Smooth muscle cell (in vitro differentiated cells): ENCODE results near the gene GNA12. TPM values are rescaled to one million over a fixed set of nuclear protein-coding genes. Genes with fewer than 3 reads are reported as not detected.

Source experiments
- DNase-seq: peaks from one replicate; lab custom pipeline; 2025; ENCODE audit not compliant: unreplicated experiment; lab: John Stamatoyannopoulos, UW
- H2AFZ ChIP-seq: fragments of 200-600 bp; sonication (generic); 2 replicates; pipeline ENCODE4 v1.6.0; 2016; ENCODE audit warnings: antibody characterized with exemption, low read depth, mild to moderate bottlenecking
- H3F3A ChIP-seq: fragments of 200-600 bp; sonication (generic); 2 replicates; pipeline ENCODE4 v1.6.0; 2017; ENCODE audit warnings: antibody characterized with exemption, low read depth
- H3K27ac ChIP-seq: fragments of 200-600 bp; sonication (generic); 2 replicates; pipeline ENCODE4 v1.5.1; 2016; ENCODE audit warnings: low read depth, mild to moderate bottlenecking
- H3K27me3 ChIP-seq: fragments of 200-600 bp; sonication (generic); 2 replicates; pipeline ENCODE4 v1.6.1; 2016; ENCODE audit warnings: low read depth, mild to moderate bottlenecking
- H3K36me3 ChIP-seq: fragments of 200-600 bp; sonication (generic); 2 replicates; pipeline ENCODE4 v1.5.1; 2016; ENCODE audit warnings: low read depth
- H3K4me1 ChIP-seq: fragments of 200-600 bp; sonication (generic); 2 replicates; pipeline ENCODE4 v1.5.1; 2016; ENCODE audit warnings: low read depth
- H3K4me2 ChIP-seq: fragments of 200-600 bp; sonication (generic); 2 replicates; pipeline ENCODE4 v1.6.0; 2016; ENCODE audit warnings: mild to moderate bottlenecking
- H3K4me3 ChIP-seq: fragments of 200-600 bp; sonication (generic); 2 replicates; pipeline ENCODE4 v1.5.1; 2016; ENCODE audit warnings: mild to moderate bottlenecking
- H3K79me2 ChIP-seq: fragments of 200-600 bp; sonication (generic); 2 replicates; pipeline ENCODE4 v1.6.0; 2016; ENCODE audit warnings: low read depth, mild to moderate bottlenecking
- H3K9ac ChIP-seq: fragments of 200-600 bp; sonication (generic); 2 replicates; pipeline ENCODE4 v1.6.0; 2016; ENCODE audit warnings: low read depth
- H3K9me3 ChIP-seq: fragments of 200-600 bp; sonication (generic); replicated peaks from 2 replicates; pipeline ENCODE4 v1.5.1; 2016; ENCODE audit warnings: low read depth
- H4K20me1 ChIP-seq: fragments of 200-600 bp; sonication (generic); 2 replicates; pipeline ENCODE4 v1.6.0; 2016; ENCODE audit warnings: low read depth
- WGBS: methylation state at CpG from one replicate; pipeline ENCODE4 v1.1.7; 2016; ENCODE audit warnings: low lambda C conversion rate; 5-methylcytosine and 5-hydroxymethylcytosine counted together
- polyA plus RNA-seq: library from polyadenylated mRNA; unstranded; fragments of >200 nt; fragmentation: Nextera tagmentation; extraction: Ambion mirVana; gene quantifications from 2 replicates; pipeline ENCODE4 v1.2.1, GENCODE V29; 2016
- total RNA-seq: library from RNA; depleted of rRNA; stranded (reverse); fragments of >200 nt; gene quantifications from 2 replicates; pipeline ENCODE4 v1.2.3, GENCODE V29; 2014
- TF ChIP-seq, protein P1 (sequence below): fragments of 200-600 bp; sonication (generic); IDR thresholded peaks from 2 replicates; pipeline ENCODE4 v1.5.1; 2017; ENCODE audit warnings: borderline replicate concordance, mild to moderate bottlenecking, antibody characterized with exemption; ENCODE audit not compliant: insufficient read depth, poor library complexity, severe bottlenecking

Gene GNA12
- total and polyA plus RNA-seq, 2 experiments from 2014 or later = 20.3 to 34.7 TPM

DNA sequence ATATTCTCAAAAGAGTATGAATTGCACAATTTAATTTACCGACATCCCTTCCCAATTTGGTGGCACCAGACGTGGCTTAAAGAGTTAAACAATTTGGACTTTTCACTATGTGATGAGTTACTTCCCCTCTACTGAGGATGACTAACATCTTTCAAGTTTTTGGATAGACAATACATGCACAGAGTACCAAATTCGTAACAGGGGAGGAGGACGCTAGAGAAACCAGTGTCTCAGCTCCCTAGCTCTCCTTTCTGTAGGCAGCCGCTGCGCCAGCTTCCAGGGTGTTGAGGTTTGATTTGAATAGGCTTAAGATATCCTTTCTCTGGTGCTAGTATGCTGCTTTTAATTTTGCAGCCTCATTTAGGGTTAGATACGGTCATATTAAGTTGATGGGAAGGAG is 69.2 kb downstream of the GNA12 start:
- Histone ChIP-seq H2AFZ (no peak overlapping the region), H3F3A (peaks cover 5% of the 10 kb centered on the region), H3K27ac (no peak overlapping the region), H4K20me1 (peaks cover 7% of the 10 kb centered on the region), H3K36me3 (no peaks in the 10 kb centered on the region), H3K4me3 (no peak overlapping the region), H3K27me3 (no peaks in the 10 kb centered on the region), H3K4me1 (no peaks in the 10 kb centered on the region), H3K79me2 (peaks cover 9% of the 10 kb centered on the region), H3K4me2 (no peak overlapping the region), H3K9me3 (no peaks in the 10 kb centered on the region), H3K9ac (no peak overlapping the region)
- TF ChIP-seq, protein P1, sequence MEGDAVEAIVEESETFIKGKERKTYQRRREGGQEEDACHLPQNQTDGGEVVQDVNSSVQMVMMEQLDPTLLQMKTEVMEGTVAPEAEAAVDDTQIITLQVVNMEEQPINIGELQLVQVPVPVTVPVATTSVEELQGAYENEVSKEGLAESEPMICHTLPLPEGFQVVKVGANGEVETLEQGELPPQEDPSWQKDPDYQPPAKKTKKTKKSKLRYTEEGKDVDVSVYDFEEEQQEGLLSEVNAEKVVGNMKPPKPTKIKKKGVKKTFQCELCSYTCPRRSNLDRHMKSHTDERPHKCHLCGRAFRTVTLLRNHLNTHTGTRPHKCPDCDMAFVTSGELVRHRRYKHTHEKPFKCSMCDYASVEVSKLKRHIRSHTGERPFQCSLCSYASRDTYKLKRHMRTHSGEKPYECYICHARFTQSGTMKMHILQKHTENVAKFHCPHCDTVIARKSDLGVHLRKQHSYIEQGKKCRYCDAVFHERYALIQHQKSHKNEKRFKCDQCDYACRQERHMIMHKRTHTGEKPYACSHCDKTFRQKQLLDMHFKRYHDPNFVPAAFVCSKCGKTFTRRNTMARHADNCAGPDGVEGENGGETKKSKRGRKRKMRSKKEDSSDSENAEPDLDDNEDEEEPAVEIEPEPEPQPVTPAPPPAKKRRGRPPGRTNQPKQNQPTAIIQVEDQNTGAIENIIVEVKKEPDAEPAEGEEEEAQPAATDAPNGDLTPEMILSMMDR = no peak
- no peak for DNase-seq
- 95% methylated on average over 7 of the region's 7 CpGs for WGBS

DNA sequence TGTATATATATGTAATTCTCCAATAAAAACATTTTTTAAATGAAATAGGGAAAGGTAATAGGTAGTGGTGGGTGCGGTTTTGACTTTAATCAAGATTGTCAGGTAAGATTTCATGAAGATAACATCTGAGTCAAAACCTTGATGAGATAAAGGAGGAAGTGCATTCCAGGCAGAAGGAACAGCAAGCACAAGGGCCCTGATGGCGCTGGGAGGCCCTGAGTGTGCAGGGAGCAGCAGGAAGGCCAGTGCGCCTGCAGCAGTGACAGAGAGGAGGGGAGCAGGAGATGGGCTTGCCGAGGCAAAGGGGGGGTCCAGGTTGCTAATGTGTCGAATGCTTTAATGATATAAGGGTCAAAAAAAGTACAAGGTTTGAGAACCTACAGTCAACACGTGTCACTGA is 69.8 kb downstream of the GNA12 start:
- Histone ChIP-seq H3K9ac (no peak overlapping the region), H3F3A (peaks cover 5% of the 10 kb centered on the region), H3K4me1 (no peaks in the 10 kb centered on the region), H3K27ac (no peak overlapping the region), H3K27me3 (no peaks in the 10 kb centered on the region), H3K4me3 (no peak overlapping the region), H3K79me2 (peaks cover 15% of the 10 kb centered on the region), H3K4me2 (no peak overlapping the region), H4K20me1 (peaks cover 7% of the 10 kb centered on the region), H3K9me3 (no peaks in the 10 kb centered on the region), H2AFZ (no peak overlapping the region), H3K36me3 (no peaks in the 10 kb centered on the region)
- no peak for DNase-seq
- TF ChIP-seq, protein P1 = no peak
- 91% methylated on average over 6 of the region's 6 CpGs for WGBS

DNA sequence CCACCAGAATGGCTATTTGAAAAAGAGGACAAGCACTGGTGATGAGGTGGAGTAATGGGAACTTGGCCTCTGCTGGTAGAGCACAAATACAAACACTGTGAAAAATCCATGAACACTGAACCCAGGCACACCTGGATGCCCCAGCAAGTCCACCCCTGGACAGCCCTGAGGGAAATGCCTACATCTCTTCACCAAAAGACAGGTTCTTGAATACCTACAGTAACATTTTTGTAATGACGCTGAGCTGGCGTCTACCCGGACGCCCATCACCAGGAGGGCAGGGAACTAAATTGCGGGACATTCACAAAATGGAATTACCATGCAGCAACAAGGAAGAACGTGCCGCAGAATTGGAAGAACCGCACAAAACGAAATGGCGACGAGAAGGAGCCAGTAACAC is 70.5 kb downstream of the GNA12 start:
- no peak overlapping the region for H3K4me3 ChIP-seq
- no peaks in the 10 kb centered on the region for H3K27me3 ChIP-seq
- H3K36me3 ChIP-seq = no peaks in the 10 kb centered on the region
- peaks cover 5% of the 10 kb centered on the region for H3F3A ChIP-seq
- H2AFZ ChIP-seq = no peak overlapping the region
- H3K27ac ChIP-seq = no peak overlapping the region
- H3K9me3 ChIP-seq = no peaks in the 10 kb centered on the region
- DNase-seq = no peak
- no peaks in the 10 kb centered on the region for H3K4me1 ChIP-seq
- H3K79me2 ChIP-seq = peaks cover 22% of the 10 kb centered on the region
- TF ChIP-seq, protein P1 = no peak
- H3K9ac ChIP-seq = no peak overlapping the region
- 97% methylated on average over 11 of the region's 11 CpGs for WGBS
- no peak overlapping the region for H3K4me2 ChIP-seq
- peaks cover 13% of the 10 kb centered on the region for H4K20me1 ChIP-seq

DNA sequence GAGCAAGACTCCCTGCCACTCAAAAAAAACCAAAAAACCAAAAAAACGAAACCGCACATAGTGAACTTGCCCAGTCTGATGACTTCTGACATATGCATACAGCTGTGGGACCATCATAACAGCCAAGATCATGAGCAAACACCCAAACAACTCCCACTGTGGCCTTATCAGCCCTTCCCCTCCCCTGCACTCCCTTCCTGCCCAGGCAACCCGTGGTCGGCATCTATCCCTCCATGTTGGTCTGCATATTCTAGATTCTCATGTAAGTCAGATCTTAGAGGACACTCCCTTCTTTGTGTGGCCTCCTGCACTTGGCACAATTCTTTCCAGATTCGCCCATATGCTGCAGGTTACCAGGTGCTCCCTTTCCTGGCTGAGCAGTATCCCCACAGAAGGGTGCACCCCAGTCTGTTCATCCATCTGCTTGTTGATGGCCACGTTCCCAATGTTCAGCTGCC is 72.8 kb downstream of the GNA12 start:
- Histone ChIP-seq H3K27me3 (no peaks in the 10 kb centered on the region), H3K4me1 (no peaks in the 10 kb centered on the region), H3K79me2 (peaks cover 41% of the 10 kb centered on the region), H3K9me3 (no peaks in the 10 kb centered on the region), H3K9ac (no peak overlapping the region), H3K27ac (no peak overlapping the region), H4K20me1 (peaks cover 13% of the 10 kb centered on the region), H3K36me3 (no peaks in the 10 kb centered on the region), H2AFZ (no peak overlapping the region), H3F3A (no peaks in the 10 kb centered on the region), H3K4me2 (no peak overlapping the region), H3K4me3 (no peak overlapping the region)
- 89% methylated on average over 6 of the region's 6 CpGs for WGBS
- TF ChIP-seq, protein P1 = no peak
- no peak for DNase-seq
